EL (cell line): ENCODE results near the gene RASIP1.
A peak's percentile ranks its signal among the peaks of the same experiment; 100 is the strongest.
"Not testable (repeated sequence)": the region's sequence is repeated elsewhere in the genome, so short reads cannot be mapped to it uniquely, and the experiment has no call there.

Experiments
- DNase-seq: peaks from one replicate; pipeline ENCODE4 v3.0.0-alpha.2; 2016

Gene RASIP1, protein sequence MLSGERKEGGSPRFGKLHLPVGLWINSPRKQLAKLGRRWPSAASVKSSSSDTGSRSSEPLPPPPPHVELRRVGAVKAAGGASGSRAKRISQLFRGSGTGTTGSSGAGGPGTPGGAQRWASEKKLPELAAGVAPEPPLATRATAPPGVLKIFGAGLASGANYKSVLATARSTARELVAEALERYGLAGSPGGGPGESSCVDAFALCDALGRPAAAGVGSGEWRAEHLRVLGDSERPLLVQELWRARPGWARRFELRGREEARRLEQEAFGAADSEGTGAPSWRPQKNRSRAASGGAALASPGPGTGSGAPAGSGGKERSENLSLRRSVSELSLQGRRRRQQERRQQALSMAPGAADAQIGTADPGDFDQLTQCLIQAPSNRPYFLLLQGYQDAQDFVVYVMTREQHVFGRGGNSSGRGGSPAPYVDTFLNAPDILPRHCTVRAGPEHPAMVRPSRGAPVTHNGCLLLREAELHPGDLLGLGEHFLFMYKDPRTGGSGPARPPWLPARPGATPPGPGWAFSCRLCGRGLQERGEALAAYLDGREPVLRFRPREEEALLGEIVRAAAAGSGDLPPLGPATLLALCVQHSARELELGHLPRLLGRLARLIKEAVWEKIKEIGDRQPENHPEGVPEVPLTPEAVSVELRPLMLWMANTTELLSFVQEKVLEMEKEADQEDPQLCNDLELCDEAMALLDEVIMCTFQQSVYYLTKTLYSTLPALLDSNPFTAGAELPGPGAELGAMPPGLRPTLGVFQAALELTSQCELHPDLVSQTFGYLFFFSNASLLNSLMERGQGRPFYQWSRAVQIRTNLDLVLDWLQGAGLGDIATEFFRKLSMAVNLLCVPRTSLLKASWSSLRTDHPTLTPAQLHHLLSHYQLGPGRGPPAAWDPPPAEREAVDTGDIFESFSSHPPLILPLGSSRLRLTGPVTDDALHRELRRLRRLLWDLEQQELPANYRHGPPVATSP

DNA sequence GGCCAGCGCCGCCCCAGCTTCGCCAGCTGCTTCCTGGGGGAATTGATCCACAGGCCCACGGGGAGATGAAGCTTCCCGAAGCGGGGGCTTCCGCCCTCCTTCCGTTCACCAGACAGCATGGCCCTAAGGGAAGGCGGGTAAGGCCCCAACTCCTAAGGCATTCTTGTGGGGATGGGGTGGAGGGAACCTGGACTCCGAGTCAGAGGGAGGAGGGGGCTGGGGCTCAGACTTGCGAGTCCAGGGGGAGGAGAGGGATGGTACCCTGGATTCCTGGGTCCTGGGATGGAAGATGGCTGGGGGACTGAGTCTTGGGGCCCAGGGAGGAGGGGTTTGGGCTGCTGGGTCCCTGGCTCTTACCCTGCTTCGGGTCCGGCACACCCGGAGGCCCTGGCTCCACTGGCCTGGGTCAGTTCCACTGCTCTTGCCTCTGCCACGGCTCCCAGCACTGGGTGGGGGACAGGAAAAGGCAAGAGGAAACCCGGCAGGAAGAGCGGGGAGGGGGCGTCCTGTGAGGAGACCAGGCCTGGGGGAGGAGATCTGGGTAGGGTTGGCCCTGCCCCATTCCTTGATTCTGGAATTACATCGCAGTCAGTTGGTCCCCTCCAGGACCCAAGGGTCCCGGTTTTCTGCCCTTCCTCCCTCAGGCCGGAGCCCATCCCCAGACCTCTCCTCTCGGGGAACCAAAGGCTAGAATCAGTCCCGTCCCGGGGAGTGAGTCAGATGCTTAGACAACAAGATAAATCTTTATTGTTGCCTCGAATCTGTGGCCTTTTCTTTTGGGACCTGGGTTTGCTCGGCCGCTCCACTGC lies at the start of gene RASIP1:
RASIP1 (minus strand) TSS at position 447 of the 809 bp plus-strand sequence; CDS start at position 119, 328 bp downstream.
- no peak for DNase-seq

DNA sequence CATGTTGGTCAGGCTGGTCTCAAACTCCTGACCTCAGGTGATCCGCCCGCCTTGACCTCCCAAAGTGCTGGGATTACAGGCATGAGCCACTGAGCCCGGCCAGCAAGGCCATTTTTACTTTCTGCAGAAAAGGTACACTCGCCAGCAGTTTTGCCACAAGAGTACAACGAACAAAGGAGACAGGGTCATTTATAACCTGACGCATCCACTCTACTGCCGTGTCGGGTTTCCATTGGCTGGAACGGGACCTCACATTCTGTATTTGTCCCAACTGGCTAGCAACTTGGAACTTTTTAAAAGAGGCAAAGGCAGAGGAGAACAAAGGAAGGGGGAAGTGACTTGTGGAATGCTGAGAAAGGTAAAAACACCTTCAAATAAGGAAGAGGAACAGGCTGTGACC lies 46.9 kb upstream of the RASIP1 start:
- not testable (repeated sequence) for DNase-seq

DNA sequence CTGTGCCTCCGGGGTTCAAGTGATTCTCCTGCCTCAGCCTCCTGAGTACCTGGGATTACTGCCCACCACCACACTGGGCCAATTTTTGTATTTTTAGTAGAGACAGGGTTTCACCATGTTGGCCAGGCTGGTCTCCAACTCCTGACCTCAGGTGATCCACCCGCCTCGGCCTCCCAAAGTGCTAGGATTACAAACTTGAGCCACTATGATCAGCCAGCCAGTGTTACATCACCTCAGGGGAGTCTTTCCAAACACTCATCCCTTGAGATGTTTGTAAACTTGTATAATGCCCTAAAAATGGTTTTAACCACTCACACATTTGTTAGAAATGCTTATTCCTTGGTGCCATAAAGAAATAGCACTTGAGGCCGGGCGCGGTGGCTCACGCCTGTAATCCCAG lies 46.0 kb upstream of the RASIP1 start:
- not testable (repeated sequence) for DNase-seq

DNA sequence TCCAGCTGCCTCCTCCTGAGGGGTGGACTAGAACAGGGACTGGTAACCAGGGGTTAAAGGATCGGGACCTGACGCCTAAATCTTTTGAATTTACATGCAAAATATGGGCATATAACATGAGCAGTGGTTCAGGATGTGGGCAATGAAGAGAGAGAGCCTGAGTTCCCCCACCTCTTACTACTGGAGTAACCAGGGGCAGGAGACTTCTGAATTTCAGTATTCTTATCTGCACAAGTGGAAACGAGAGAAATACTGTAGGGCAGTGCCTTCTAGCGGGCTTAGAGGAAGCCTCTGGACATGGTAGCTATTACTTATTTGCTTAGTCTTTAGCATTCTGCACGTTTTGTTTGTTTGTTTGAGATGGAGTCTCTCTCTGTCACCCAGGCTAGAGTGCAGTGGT lies 44.1 kb upstream of the RASIP1 start:
- DNase-seq = no peak

DNA sequence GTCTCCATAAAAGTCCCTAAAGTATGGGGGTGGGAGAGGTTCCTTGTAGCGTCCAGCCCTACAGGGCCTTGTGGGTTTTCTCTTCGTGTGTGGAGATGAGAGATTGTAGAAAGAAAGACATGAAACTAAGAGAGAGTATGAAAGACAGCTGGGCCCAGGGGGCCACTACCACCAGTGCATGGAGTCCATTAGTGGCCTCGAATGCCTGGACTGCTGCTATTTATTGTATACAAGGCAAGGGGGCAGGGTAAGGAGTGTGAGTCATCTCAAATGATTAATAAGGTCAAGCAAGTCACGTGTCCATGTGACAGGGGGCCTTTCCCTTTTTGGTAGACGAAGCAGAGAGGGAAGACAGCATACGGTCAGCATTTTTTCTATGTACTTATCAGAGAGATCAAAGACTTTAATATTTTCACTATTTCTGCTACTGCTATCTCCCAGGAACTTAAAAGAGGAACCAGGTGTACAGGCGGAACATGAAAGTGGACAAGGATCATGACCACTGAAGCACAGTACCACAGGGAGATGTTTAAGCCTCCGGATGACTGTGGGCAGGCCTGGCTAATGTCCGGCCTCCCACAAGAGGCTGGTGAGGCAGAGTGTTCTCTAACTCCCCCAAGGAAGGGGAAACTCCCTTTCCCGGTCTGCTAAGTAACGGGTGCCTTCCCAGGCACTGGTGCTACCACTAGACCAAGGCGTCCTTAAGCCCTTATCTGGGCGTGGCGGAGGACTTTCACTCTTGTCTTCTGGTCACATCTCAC lies 40.4 kb upstream of the RASIP1 start:
- DNase-seq = peak; percentile 64

DNA sequence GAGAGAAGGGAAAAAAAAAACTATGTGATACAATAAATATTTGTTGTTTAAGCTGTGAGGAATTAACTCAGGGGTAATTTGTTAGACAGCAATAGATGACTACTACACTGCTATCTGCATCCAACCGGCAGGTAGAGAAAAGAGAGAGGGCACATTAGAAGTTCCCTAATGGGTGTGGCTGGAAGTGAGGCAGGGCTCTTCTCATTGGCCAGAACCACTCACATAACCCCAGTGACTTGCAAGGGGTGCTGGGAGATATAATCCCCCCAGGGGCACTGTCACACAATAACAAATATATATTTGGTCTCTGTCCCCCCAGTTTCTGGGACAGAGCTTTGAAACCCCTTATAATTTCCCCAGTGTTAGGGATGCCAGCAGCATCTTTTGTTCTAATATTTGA lies 39.2 kb upstream of the RASIP1 start:
- DNase-seq = no peak

DNA sequence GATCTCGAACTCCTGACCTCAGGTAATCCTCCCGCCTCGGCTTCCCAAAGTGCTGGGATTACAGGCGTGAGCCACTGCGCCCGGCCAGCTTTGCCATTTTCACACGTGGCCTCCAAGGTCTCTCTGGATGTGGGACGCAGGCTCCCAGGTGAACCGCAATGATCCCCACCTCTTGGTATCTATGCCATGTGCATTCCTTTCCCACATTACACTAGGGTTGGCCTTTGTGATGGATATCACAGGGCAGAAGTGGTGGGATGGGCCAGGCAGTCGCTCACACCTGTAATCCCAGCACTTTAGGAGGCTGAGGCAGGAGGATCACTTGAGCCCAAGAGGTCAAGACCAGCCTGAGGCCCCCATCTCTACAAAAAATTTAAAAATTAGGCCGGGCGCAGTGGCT lies 37.3 kb upstream of the RASIP1 start:
- no peak for DNase-seq

DNA sequence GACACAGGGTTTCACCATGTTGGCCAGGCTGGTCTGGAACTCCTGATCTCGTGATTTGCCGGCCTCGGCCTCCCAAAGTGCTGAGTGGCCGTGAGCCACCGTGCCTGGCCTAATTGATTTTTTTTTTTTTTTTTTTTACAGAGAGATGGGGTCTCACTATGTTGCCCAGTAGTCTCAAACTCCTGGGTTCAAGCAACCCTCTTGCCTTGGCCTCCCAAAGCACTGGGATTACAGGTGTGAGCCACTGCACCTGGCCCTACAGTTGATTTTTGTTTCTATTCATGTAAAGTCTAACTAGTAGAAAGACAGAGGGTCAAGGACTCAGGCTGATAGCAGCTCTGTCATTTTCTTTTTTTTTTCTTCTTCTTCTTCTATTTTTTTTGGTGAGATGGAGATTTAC lies 36.7 kb upstream of the RASIP1 start:
- DNase-seq = no peak

DNA sequence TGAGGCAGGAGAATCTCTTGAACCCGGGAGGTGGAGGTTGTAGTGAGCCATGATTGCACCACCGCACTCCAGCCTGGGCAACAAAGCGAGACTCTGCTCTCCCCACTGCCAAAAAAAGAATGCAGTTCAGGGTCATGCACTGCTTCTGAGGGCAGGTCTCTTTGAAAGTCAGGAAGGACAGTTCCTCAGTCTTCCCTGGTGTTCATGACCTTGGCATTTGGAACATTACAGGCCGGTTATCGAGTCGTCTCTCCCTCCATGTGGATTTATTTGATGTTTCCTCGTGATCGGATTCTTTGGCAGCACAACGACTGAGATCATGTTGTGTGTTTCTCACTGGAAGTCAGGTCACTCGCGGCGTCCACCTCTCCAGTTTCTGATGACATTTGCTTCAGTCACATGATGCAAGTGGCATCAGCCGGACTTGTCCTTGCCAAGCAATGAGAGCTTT lies 32.1 kb upstream of the RASIP1 start:
- no peak for DNase-seq

DNA sequence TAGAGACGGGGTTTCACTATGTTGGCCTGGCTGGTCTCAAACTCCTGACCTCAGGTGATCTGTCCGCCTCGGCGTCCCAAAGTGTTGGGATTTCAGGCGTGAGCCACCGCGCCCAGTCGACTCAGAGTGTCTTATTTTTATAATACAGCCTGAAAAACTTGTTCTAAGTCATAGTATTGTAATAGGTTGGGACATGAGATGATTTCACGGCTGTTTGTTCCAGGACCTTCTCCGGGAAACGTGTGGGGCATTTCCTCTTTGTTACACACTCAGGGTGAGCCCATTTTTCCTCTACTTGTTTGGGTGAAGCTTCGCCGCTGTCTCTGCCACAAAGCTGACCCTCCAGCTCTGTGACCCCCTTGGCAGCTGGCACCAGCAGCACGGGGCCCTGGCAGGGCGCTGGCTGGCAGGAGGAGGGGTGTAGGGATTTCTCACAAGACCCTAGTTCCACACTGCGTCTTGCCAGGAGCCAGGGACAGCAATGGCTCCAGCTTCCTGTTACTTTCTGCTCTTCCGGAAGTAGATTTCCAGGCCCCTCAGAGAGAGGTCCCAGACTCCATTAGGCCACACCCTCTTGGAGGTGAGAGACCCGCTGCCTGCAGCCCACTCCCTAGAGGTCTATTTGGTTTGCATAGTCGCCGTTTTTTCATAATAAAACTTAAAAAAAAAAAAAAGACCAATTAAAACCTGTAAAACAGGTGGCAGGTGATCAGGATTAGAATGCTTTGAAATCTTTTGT lies 30.5 kb upstream of the RASIP1 start:
- no peak for DNase-seq

DNA sequence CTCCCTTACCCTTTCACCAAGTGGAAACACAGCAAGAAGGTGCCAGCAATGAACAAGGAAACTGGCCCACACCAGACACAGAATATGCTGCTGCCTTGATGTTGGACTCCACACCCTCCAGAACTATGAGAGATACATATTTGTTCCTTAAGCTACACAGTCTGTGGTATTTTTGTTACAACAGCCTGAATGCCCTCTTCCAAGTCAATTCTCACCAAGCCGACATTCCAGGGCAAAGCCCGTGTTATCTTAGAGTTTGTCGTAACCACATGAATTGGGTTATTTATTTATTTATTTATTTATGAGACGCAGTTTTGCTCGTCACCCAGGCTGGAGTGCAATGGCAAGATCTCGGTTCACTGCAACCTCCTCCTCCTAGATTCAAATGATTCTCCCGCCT lies 29.9 kb upstream of the RASIP1 start:
- DNase-seq = peak; percentile 84

DNA sequence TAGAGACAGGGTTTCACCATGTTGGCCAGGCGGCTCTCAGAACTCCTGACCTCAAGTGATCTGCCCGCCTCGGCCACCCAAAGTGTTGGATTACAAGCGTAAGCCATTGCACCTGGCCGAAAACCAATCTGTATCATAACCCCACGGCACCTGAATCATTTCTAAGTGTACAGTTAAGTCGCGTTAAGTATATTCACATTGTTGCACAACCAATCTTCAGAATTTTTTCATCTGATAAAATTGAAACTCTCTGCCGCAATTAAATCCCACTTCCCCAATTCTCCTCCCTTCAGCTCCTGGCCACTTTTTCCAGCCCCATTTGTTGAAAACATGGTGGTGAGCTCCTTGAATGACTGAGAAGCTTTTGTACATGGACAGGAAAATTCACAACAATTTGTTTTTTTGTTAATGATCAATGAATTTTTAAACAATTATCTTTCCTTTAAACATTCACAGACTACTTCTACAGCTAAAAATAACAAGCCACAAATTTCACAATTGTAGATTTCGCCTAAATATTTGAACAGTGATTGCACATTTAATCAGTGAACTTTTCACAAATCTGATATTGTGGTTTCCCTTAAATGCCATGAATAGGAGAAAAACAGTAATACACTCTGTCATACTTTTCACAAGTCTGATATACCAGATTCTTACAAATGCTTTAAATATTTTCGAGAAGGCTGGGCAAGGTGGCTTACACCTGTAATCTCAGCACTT lies 28.7 kb upstream of the RASIP1 start:
- no peak for DNase-seq

DNA sequence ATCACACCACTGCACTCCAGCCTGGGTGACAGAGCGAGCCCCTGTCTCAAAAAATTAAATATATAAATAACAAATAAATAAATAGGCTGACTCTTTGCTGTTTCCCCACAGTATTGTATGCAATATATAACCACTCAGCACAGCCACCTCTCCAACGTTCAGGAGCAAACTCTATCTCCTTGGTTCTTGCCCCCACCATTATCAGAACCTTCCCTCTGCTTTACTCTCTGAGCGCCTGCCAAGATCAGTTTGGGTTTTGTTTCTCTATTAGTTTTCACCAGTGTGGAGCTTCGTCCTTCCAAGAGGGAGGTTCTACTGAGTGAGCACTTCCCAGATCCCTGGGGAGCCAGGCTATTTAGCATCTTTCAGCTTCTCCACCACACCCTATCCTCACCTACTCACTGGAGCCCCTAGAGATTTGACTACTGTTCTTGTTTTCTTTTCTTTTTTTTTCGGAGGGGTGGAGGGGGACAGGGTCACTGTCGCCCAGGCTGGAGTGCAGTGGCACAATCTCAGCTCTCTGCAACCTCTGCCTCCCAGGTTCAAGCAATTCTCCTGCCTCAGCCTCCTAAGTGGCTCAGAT lies 27.9 kb upstream of the RASIP1 start:
- not testable (repeated sequence) for DNase-seq

DNA sequence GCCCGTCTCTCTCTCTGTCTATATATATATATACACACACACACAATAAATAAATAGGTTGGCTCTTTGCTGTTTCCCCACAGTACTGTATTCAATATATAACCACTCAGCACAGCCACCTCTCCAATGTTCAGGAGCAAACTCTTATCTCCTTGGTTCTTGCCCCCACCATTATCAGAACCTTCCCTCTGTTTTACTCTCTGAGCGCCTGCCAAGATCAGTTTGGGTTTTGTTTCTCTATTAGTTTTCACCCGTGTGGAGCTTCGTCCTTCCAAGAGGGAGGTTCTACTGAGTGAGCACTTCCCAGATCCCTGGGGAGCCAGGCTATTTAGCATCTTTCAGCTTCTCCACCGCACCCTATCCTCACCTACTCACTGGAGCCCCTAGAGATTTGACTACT lies 25.4 kb upstream of the RASIP1 start:
- not testable (repeated sequence) for DNase-seq

DNA sequence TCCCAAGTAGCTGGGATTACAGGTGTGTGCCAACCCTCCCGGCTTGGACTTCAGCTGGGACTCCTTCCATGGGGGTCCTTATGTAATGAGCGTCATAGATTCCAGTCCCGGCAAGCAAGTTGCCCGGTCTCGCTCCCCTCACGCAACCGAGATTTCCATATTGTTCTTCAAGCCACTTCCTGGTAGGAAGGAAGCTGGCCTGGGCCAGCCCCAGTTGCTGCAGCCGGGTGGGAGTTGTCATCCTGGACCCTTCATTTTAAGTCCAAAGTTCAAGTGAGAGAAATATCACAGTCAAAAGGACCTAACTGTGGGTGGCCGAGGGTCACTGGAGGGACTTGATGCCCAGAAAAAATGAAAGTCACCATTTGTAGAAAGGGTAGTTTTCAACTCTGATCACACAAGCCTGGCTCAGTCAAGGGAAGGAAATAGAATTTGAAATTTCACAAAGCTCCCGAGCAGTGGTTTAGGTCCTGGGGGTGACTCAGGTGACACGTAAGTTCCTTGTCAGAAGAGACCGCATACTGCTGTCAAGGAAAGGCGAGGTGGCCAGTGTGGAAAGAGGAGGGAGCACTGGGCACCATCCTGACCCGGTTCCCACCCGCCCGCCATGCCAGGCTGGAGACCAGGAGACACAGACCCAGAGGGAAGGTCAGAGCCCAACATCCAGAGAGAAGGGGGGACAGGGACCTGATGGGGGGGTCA lies 20.2 kb upstream of the RASIP1 start:
- no peak for DNase-seq

DNA sequence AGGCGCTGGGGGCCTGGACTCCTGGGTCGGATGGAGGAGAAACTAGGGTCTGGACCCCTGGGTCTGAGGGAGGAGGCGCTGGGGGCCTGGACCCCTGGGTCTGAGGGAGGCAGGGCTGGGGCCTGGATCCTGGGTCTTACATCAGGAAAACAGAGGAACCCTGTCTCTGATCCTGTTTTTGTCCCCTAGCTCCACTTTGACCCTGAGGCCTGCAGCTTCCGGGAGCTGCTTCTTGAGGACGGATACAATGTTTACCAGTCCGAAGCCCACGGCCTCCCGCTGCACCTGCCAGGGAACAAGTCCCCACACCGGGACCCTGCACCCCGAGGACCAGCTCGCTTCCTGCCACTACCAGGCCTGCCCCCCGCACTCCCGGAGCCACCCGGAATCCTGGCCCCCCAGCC lies 17.3 kb upstream of the RASIP1 start:
- no peak for DNase-seq

DNA sequence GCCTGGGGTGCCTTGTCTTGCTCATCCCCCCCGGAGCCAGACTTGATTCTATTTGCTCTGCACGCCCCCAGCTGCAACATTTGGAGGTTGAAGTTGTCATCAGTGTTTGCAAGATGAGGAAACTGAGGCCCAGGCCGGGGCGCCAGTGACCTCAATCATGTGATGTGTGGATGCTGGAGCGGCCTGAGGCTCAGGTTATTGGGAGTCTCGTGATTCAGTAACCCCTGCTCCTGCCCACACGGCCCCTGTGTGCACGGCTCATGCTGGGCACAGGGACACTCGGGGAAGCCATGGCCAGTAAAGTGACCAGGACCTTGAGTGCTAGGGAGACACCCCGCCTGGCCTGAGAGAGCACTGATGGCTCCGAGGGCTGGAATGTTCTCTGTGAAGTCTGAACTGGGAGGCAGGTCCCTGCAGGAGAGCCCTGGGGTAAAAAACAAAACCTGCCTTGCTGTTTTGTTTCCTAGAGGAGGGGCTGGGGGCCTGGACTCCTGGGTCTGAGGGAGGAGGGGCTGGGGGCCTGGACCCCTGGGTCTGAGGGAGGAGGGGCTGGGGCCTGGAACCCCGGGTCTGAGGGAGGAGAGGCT lies 16.8 kb upstream of the RASIP1 start:
- DNase-seq = no peak

DNA sequence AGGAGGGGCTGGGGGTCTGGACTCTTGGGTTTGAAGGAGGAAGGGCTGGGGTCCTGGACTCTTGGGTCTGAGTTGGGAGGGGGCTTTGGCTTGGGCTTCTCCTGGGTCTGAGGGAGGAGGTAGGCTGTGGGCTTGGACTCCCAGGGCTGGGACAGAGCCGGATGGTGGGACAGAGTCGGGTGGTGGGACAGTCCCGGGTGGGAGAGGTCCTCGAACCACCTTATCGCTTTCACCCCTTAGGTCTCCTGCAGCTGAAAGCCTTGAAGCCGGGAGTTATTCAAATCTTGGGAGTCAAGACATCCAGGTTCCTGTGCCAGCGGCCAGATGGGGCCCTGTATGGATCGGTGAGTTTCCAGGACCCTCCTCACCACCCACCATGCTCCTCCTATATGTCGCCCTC lies 16.3 kb upstream of the RASIP1 start:
- no peak for DNase-seq

DNA sequence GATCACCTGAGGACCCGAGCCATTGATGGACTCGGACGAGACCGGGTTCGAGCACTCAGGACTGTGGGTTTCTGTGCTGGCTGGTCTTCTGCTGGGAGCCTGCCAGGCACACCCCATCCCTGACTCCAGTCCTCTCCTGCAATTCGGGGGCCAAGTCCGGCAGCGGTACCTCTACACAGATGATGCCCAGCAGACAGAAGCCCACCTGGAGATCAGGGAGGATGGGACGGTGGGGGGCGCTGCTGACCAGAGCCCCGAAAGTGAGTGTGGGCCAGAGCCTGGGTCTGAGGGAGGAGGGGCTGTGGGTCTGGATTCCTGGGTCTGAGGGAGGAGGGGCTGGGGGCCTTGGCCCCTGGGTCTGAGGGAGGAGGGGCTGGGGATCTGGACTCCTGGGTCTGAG lies 15.8 kb upstream of the RASIP1 start:
- DNase-seq = no peak
